Measurements from ENCODE around the gene EIF1AD. TPM values are rescaled to one million over a fixed set of nuclear protein-coding genes. Genes with fewer than 3 reads are reported as not detected.
A peak's percentile ranks its signal among the peaks of the same experiment; 100 is the strongest.

The EIF1AD gene
- total RNA-seq, 1 donor from 2014 or later, result 58.0 TPM

GRCh38 chr11:66014804-66015453 lies 13.0 kb upstream of the EIF1AD start:
- peak overlapping the region; percentile 19 for H3K4me3 Mint-ChIP-seq
- H3K27me3 Mint-ChIP-seq (ENCODE audit: low read depth), result no peaks in the 10 kb centered on the region
- H3K27ac Mint-ChIP-seq (ENCODE audit: unreplicated experiment), result no peak overlapping the region
- no peak for DNase-seq (ENCODE audit: low read depth, low spot score)
- H3K9me3 Mint-ChIP-seq, result no peaks in the 10 kb centered on the region
- H3K36me3 Mint-ChIP-seq (ENCODE audit: low read depth), result no peaks in the 10 kb centered on the region
- H3K4me1 Mint-ChIP-seq, result no peaks in the 10 kb centered on the region
- TF ChIP-seq, protein P1, sequence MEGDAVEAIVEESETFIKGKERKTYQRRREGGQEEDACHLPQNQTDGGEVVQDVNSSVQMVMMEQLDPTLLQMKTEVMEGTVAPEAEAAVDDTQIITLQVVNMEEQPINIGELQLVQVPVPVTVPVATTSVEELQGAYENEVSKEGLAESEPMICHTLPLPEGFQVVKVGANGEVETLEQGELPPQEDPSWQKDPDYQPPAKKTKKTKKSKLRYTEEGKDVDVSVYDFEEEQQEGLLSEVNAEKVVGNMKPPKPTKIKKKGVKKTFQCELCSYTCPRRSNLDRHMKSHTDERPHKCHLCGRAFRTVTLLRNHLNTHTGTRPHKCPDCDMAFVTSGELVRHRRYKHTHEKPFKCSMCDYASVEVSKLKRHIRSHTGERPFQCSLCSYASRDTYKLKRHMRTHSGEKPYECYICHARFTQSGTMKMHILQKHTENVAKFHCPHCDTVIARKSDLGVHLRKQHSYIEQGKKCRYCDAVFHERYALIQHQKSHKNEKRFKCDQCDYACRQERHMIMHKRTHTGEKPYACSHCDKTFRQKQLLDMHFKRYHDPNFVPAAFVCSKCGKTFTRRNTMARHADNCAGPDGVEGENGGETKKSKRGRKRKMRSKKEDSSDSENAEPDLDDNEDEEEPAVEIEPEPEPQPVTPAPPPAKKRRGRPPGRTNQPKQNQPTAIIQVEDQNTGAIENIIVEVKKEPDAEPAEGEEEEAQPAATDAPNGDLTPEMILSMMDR (conservative IDR thresholded peaks at IDR 0.05), result no peak

DNA sequence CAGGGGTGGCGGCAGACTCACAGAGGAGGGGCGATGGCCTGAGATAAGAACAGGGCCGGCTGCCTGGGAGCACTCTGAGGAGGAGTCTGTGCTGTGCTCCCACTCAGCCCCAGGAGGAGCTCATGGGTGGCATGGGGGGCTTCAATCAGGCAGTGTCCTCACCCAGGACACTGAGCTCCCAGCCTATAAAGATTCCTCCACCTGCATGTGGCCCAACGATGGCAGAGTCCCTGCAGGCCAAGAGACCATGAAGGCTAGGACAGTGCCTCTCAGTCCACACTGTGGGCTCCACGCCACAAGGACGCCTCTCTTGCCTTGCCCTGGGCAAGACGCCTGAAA lies 11.8 kb upstream of the EIF1AD start:
- Mint-ChIP-seq H3K9me3 (no peaks in the 10 kb centered on the region), H3K4me3 (no peak overlapping the region), H3K36me3 (ENCODE audit: low read depth) (no peaks in the 10 kb centered on the region), H3K27ac (ENCODE audit: unreplicated experiment) (no peak overlapping the region), H3K27me3 (ENCODE audit: low read depth) (no peaks in the 10 kb centered on the region), H3K4me1 (no peaks in the 10 kb centered on the region)
- TF ChIP-seq, protein P1 (conservative IDR thresholded peaks at IDR 0.05), result no peak
- DNase-seq (ENCODE audit: low read depth, low spot score), result no peak

DNA sequence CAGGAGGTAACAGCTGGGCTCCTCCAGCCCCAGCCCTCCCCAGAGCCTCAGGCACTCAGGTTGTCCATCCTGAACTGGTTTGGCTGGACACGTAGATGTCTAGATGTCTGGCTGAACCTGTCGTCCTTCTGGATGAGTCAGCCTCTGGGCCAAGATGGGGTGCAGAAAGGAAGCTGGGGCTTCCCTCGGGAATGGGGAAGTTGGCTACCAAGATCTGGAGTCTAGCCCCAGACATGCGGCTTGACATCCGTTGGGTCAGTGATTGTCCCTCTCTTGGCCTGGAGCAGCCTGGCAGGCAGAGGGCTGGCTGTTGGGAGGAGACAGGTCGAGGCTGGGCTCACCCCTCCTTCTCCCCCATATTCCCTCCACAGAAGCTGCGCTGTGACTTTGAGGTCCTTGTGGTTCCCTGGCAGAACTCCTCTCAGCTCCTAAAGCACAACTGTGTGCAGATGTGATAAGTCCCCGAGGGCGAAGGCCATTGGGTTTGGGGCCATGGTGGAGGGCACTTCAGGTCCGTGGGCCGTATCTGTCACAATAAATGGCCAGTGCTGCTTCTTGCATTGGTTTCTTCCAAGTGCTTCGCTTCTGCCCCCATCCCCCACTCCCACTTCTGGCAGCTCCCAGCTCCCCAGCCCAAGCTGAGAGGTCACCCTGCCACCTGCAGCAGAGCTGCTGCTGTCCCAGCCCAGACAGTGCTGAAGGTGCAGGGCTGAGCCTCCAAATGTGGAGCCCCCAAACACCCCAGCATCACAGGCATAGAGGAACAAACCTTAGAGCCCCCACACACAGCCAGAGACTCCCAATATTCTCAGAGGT lies 11.2 kb upstream of the EIF1AD start:
- no peak for DNase-seq (ENCODE audit: low read depth, low spot score)
- H3K36me3 Mint-ChIP-seq (ENCODE audit: low read depth), result no peaks in the 10 kb centered on the region
- no peak overlapping the region for H3K4me3 Mint-ChIP-seq
- H3K4me1 Mint-ChIP-seq, result no peaks in the 10 kb centered on the region
- no peaks in the 10 kb centered on the region for H3K9me3 Mint-ChIP-seq
- H3K27me3 Mint-ChIP-seq (ENCODE audit: low read depth), result no peaks in the 10 kb centered on the region
- TF ChIP-seq, protein P1 (conservative IDR thresholded peaks at IDR 0.05), result no peak
- H3K27ac Mint-ChIP-seq (ENCODE audit: unreplicated experiment), result no peak overlapping the region

DNA sequence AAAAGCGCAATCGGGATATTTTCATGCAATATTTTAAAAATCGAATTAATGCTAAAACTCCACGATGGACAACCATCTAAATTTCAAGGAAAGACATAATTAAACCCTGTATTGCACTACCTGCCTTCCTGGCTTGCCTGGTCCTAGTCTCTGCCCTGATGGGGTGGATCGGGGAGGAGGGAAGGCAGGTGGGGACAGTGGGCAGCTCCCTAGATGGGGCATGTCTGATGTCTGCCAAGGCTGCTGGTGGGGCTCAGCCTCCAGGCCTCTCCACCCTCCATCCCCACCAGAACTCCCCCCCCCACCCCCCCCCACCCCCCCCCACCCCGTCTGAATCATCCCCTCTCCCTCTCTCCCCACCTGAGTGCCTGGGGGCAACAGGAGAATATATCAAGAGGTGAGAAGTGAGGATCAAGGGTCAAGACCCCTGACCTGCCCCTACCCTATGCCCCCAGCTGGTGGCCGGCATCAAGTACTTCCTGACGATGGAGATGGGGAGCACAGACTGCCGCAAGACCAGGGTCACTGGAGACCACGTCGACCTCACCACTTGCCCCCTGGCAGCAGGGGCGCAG lies 10.5 kb upstream of the EIF1AD start:
- H3K27ac Mint-ChIP-seq (ENCODE audit: unreplicated experiment), result no peak overlapping the region
- H3K27me3 Mint-ChIP-seq (ENCODE audit: low read depth), result no peaks in the 10 kb centered on the region
- no peaks in the 10 kb centered on the region for H3K4me1 Mint-ChIP-seq
- H3K4me3 Mint-ChIP-seq, result no peak overlapping the region
- H3K36me3 Mint-ChIP-seq (ENCODE audit: low read depth), result no peaks in the 10 kb centered on the region
- DNase-seq (ENCODE audit: low read depth, low spot score), result no peak
- H3K9me3 Mint-ChIP-seq, result no peaks in the 10 kb centered on the region
- TF ChIP-seq, protein P1 (conservative IDR thresholded peaks at IDR 0.05), result no peak

GRCh38 chr11:66011785-66012303 lies 9.9 kb upstream of the EIF1AD start, which contains the start of gene CST6:
TSS of gene CST6 (plus strand) at chr11:66012008. CDS start at chr11:66012045, 37 bp downstream.
- H3K9me3 Mint-ChIP-seq, result no peaks in the 10 kb centered on the region
- H3K36me3 Mint-ChIP-seq (ENCODE audit: low read depth), result no peaks in the 10 kb centered on the region
- no peak for DNase-seq (ENCODE audit: low read depth, low spot score)
- H3K27me3 Mint-ChIP-seq (ENCODE audit: low read depth), result no peaks in the 10 kb centered on the region
- TF ChIP-seq, protein P1 (conservative IDR thresholded peaks at IDR 0.05), result no peak
- no peak within 1 kb of the TSS for H3K27ac Mint-ChIP-seq (ENCODE audit: unreplicated experiment)
- H3K4me3 Mint-ChIP-seq, result no peak within 1 kb of the TSS
- no peaks in the 10 kb centered on the region for H3K4me1 Mint-ChIP-seq
